Endothelial cell of umbilical vein (primary cell): ENCODE results near the gene NPHS1.

Experiments used
- CTCF ChIP-seq, 2 donors: IDR thresholded peaks; 1 replicate in 1 of 2; 2 replicates in 1 of 2; pipeline ENCODE4 v1.5.1; 2011; ENCODE audit warnings: low read length in 2 of 2, mild to moderate bottlenecking in 2 of 2, moderate library complexity in 2 of 2, control low read depth in 1 of 2, inconsistent platforms in 1 of 2, low read depth in 1 of 2; ENCODE audit not compliant: insufficient read depth in 1 of 2; ENCODE audit errors: extremely low read depth in 1 of 2
- EZH2 ChIP-seq: IDR thresholded peaks from 2 replicates; pipeline ENCODE4 v1.6.1; 2012; ENCODE audit warnings: borderline replicate concordance, low read depth, mild to moderate bottlenecking, moderate library complexity, low read length, inconsistent platforms; ENCODE audit not compliant: severe bottlenecking
- FOS ChIP-seq: IDR thresholded peaks from 2 replicates; pipeline ENCODE4 v1.6.1; 2011; ENCODE audit warnings: mild to moderate bottlenecking, low read length, moderate library complexity, borderline replicate concordance; ENCODE audit not compliant: insufficient read depth
- GATA2 ChIP-seq: IDR thresholded peaks from 2 replicates; pipeline ENCODE4 v1.7.0; 2011; ENCODE audit warnings: low read depth, mild to moderate bottlenecking, moderate library complexity, mixed read lengths, low read length; ENCODE audit not compliant: insufficient read length, insufficient read depth
- JUN ChIP-seq: IDR thresholded peaks from 2 replicates; pipeline ENCODE4 v1.6.1; 2011; ENCODE audit warnings: borderline replicate concordance, low read depth; ENCODE audit not compliant: insufficient read length, insufficient read depth
- MAX ChIP-seq: IDR thresholded peaks from 2 replicates; pipeline ENCODE4 v1.6.1; 2011; ENCODE audit not compliant: insufficient read depth, insufficient read length
- MYC ChIP-seq: IDR thresholded peaks from one replicate; pipeline ENCODE4 v1.6.1; 2011; ENCODE audit warnings: mild to moderate bottlenecking, low read depth, low read length
- POLR2A ChIP-seq: IDR thresholded peaks from 2 replicates; pipeline ENCODE4 v1.6.1; 2012; ENCODE audit warnings: low read depth, mild to moderate bottlenecking, control low read depth, low read length
- POLR2AphosphoS5 ChIP-seq: IDR thresholded peaks from 2 replicates; pipeline ENCODE4 v1.6.1; 2012; ENCODE audit warnings: low read depth, mild to moderate bottlenecking, control low read depth, low read length, moderate library complexity; ENCODE audit not compliant: insufficient read depth

GRCh38 chr19:35872180-35872579, 19.9 kb upstream of the NPHS1 start:
- TF ChIP-seq POLR2AphosphoS5 (no peak), CTCF (IDR thresholded peaks at IDR 0.05; ENCODE audit: extremely low read depth in 1 of 2, insufficient read depth in 1 of 2, low read depth in 1 of 2, low read length in 2 of 2) (no peak), POLR2A (no peak), EZH2 (no peak), MYC (no peak), FOS (no peak), MAX (no peak), JUN (no peak), GATA2 (no peak)
